K562 (cell line): ENCODE measurements around the gene ATP9A. TPM values are rescaled to one million over a fixed set of nuclear protein-coding genes. Genes with fewer than 3 reads are reported as not detected.

Experiments used
- ATAC-seq: fragments of 200-7000 bp; cut with Tn5 transposase; 3 replicates; pipeline ENCODE4 v1.9.1; 2020; ENCODE audit warnings: moderate library complexity
- BruUV-seq: library from RNA; stranded (reverse); fragments of 400-500 nt; replicated peaks from 2 replicates; lab custom pipeline; 2021; lab: Mats Ljungman, UMichigan
- CTCF ChIA-PET: fragments of 300-600 bp; formaldehyde crosslinking; extraction: SDS; loops from one replicate; lab custom pipeline; 2021; ENCODE audit warnings: low intra/inter-chr PET ratio; lab: Yijun Ruan, JAX
- POLR2A ChIA-PET: fragments of 300-600, 350-650 bp; sonication (Branson Sonifier 250); formaldehyde crosslinking; extraction: SDS; loops from one replicate; lab custom pipeline; 2021; ENCODE audit warnings: antibody characterized with exemption, inconsistent platforms; lab: Yijun Ruan, JAX
- DNase-seq, 4 experiments: peaks; one replicate each; pipeline versions ENCODE4 v3.0.0 to v3.0.0-alpha.2; 2011 to 2018; ENCODE audit warnings: low spot score in 3 of 4, mixed read lengths in 3 of 4; ENCODE audit errors: extremely low read depth in 1 of 4
- FAIRE-seq: peaks from 2 replicates; lab custom pipeline; 2011; peaks lifted over from hg19 to GRCh38; lab: Jason Lieb, UNC
- H2AFZ ChIP-seq: 2 replicates; pipeline ENCODE4 v1.6.0; 2011; ENCODE audit warnings: low read depth, low read length, control low read depth, inconsistent platforms
- H3K27ac ChIP-seq: fragments of 200-600 bp; 3 replicates; pipeline ENCODE4 v1.8.0; 2011; ENCODE audit warnings: low read depth, mild to moderate bottlenecking, control low read depth, inconsistent platforms, low read length, moderate library complexity, mixed read lengths; ENCODE audit errors: extremely low read depth
- H3K27me3 ChIP-seq, 2 experiments: fragments of 300-600 bp in 1 of 2; 2 replicates in 1 of 2; 3 replicates in 1 of 2; pipeline versions ENCODE4 v1.6.0 to v1.8.0; 2011; ENCODE audit warnings: inconsistent platforms in 2 of 2, low read length in 2 of 2, mild to moderate bottlenecking in 1 of 2, mixed read lengths in 1 of 2, moderate library complexity in 1 of 2; ENCODE audit not compliant: control insufficient read depth in 2 of 2, insufficient read depth in 2 of 2
- H3K36me3 ChIP-seq: fragments of 300-600 bp; 3 replicates; pipeline ENCODE4 v1.8.0; 2011; ENCODE audit warnings: mild to moderate bottlenecking, low read length, inconsistent platforms; ENCODE audit not compliant: control insufficient read depth, insufficient read depth
- H3K4me1 ChIP-seq, 2 experiments: fragments of 200-600 bp in 1 of 2; replicated peaks in 1 of 2; 2 replicates in 1 of 2; 3 replicates in 1 of 2; pipeline versions ENCODE4 v1.5.1 to v1.8.0; 2011; ENCODE audit warnings: inconsistent platforms in 2 of 2, low read length in 2 of 2, mild to moderate bottlenecking in 1 of 2, mixed read lengths in 1 of 2, moderate library complexity in 1 of 2; ENCODE audit not compliant: control insufficient read depth in 2 of 2, insufficient read depth in 2 of 2
- H3K4me2 ChIP-seq: 2 replicates; pipeline ENCODE4 v1.6.1; 2011; ENCODE audit warnings: low read length, control low read depth, inconsistent platforms, mixed read lengths; ENCODE audit not compliant: insufficient read depth
- H3K4me3 ChIP-seq: fragments of 200-600 bp; sonication (generic), shearing (Covaris generic); 2 replicates; pipeline ENCODE4 v1.5.1; 2016; ENCODE audit warnings: control low read depth, inconsistent platforms
- H3K79me2 ChIP-seq: fragments of 200-600 bp; 3 replicates; pipeline ENCODE4 v1.8.0; 2011; ENCODE audit warnings: low read length, inconsistent platforms; ENCODE audit not compliant: control insufficient read depth, insufficient read depth
- H3K9ac ChIP-seq, 2 experiments: 2 replicates each; pipeline versions ENCODE4 v1.6.0 to v1.6.1; 2011; ENCODE audit warnings: low read depth in 2 of 2, low read length in 2 of 2, control low read depth in 1 of 2, inconsistent platforms in 1 of 2, mild to moderate bottlenecking in 1 of 2, mixed read lengths in 1 of 2; ENCODE audit not compliant: insufficient read depth in 1 of 2
- H3K9me1 ChIP-seq: one replicate; pipeline ENCODE4 v1.6.0; 2011; ENCODE audit warnings: inconsistent platforms, mild to moderate bottlenecking, low read length, moderate library complexity; ENCODE audit not compliant: control insufficient read depth, insufficient read depth
- H3K9me3 ChIP-seq: replicated peaks from 2 replicates; pipeline ENCODE4 v1.5.1; 2011; ENCODE audit warnings: low read depth, low read length, inconsistent platforms; ENCODE audit not compliant: control insufficient read depth, insufficient read depth
- H4K20me1 ChIP-seq: replicated peaks from 2 replicates; pipeline ENCODE4 v1.6.1; 2011; ENCODE audit warnings: low read length, inconsistent platforms, mixed read lengths; ENCODE audit not compliant: control insufficient read depth, insufficient read depth
- PRPF4 ChIP-seq: fragments of 200-400 bp; formaldehyde crosslinking; IDR thresholded peaks from one replicate; pipeline ENCODE4 v1.6.1; 2017; ENCODE audit warnings: low read length, low read depth, mild to moderate bottlenecking; ENCODE audit not compliant: insufficient read depth, poor library complexity, severe bottlenecking
- SP1 ChIP-seq: sonication (generic); formaldehyde crosslinking; IDR thresholded peaks from 2 replicates; pipeline ENCODE4 v1.8.1; 2022; ENCODE audit warnings: mild to moderate bottlenecking, missing genetic modification reagents
- ZNF551 ChIP-seq: fragments of 250-450 bp; sonication (Bioruptor Pico); IDR thresholded peaks from 2 replicates; pipeline ENCODE4 v1.5.0; 2021; ENCODE audit warnings: mild to moderate bottlenecking, moderate library complexity
- ZNF57 ChIP-seq: fragments of 450-650 bp; formaldehyde crosslinking; IDR thresholded peaks from 2 replicates; pipeline ENCODE4 v1.4.0; 2020; ENCODE audit warnings: mild to moderate bottlenecking, moderate library complexity
- ZNF699 ChIP-seq: fragments of 250-450 bp; sonication (Bioruptor Pico); IDR thresholded peaks from 2 replicates; pipeline ENCODE4 v1.8.0; 2021; ENCODE audit warnings: mild to moderate bottlenecking, moderate library complexity; ENCODE audit not compliant: insufficient replicate concordance
- WGBS: fragments of 100-300 bp; shearing (Covaris generic); methylation state at CpG from one replicate; pipeline ENCODE4 v1.1.6; 2016; ENCODE audit warnings: low coverage, mixed read lengths; ENCODE audit not compliant: insufficient coverage; ENCODE audit errors: missing lambda C conversion rate; 5-methylcytosine and 5-hydroxymethylcytosine counted together
- in situ Hi-C: fragments of 300-500 bp; cut with MboI; formaldehyde crosslinking; loops from 4 replicates; pipeline ENCODE4 v1.15.0; 2018; ENCODE audit warnings: inconsistent platforms, mixed read lengths
- intact Hi-C: fragments of 100-400 bp; cut with micrococcal nuclease; formaldehyde crosslinking; loops from 2 replicates; pipeline ENCODE4 v1.14.2; 2022
- polyA plus RNA-seq, 8 experiments: library from polyadenylated mRNA; depleted of rRNA in 4 of 8; stranded (reverse) in 5 of 8; unstranded in 3 of 8; fragments of >200 nt; fragmentation: Nextera tagmentation in 2 of 8; fragmentation: Illumina TruSeq in 1 of 8; extraction: Ambion mirVana in 2 of 8; extraction: Trizol in 1 of 8; gene quantifications; 2 replicates each; pipeline versions ENCODE4 v1.2.1 to v1.2.3, GENCODE V29; 2011 to 2014; ENCODE audit warnings: inconsistent platforms in 1 of 8, missing spikeins in 1 of 8
- total RNA-seq, 7 experiments: library from RNA; depleted of rRNA in 6 of 7; stranded (reverse); fragments of >200 nt in 6 of 7; fragmentation: Illumina TruSeq in 2 of 7; extraction: Trizol in 2 of 7; gene quantifications; 2 replicates each; pipeline versions ENCODE4 v1.2.1 to v1.2.3, GENCODE V29; 2011 to 2021; ENCODE audit warnings: low replicate concordance in 1 of 7
- TF ChIP-seq, protein P1 (sequence below): fragments of 250-450 bp; sonication (Bioruptor Pico); IDR thresholded peaks from 2 replicates; pipeline ENCODE4 v1.6.1; 2021; ENCODE audit warnings: mild to moderate bottlenecking

ATP9A gene
- total and polyA plus RNA-seq, 9 of the 15 experiments (the other 6 are each of a cell fraction or from before 2014, with no cell fraction given): 0.18 to 0.62 (median 0.29) TPM

DNA sequence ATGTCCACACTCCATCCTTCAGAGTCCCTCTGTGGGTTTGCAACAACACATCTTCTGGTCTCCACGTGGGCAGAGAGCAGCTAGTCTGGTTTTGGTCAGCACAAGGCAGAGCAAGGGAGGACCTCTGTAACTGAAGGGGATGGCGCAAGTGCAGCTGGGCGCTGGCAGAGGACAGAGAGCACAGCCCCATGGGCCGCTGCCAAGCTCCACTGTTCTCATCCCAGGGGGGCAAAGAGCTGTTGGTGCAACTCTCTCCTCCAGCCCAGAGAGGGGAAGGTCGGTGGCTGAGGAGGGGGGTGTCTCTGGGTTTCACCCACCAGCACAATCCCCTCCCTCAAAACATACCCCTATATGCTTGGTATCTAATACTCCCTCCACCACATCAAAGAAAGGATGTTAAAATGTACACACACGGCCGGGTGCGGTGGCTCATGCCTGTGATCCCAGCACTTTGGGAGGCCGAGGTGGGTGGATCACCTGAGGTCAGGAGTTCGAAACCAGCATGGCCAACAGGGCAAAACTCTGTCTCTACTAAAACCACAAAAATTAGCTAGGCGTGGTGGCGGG lies 9.1 kb downstream of the ATP9A start:
- Histone ChIP-seq H3K4me3 (no peak overlapping the region), H3K9me1 (no peaks in the 10 kb centered on the region), H3K36me3 (no peaks in the 10 kb centered on the region), H3K27me3 (peaks cover 6 to 36% of the 10 kb centered on the region in 2 experiments; a peak in 3 of 5 replicates), H3K4me1 (no peaks in the 10 kb centered on the region; a peak in 1 of 5 replicates), H3K4me2 (no peak overlapping the region), H2AFZ (no peak overlapping the region), H4K20me1 (no peaks in the 10 kb centered on the region), H3K9ac (no peak overlapping the region), H3K9me3 (no peaks in the 10 kb centered on the region), H3K27ac (no peak overlapping the region), H3K79me2 (no peaks in the 10 kb centered on the region)
- DNase-seq (no peak), FAIRE-seq (no peak), ATAC-seq (no peak)
- TF ChIP-seq PRPF4 (no peak), ZNF551 (CRISPR knock-in tag) (no peak), ZNF57 (CRISPR knock-in tag) (no peak), ZNF699 (CRISPR knock-in tag) (no peak), SP1 (no peak)
- TF ChIP-seq, protein P1, sequence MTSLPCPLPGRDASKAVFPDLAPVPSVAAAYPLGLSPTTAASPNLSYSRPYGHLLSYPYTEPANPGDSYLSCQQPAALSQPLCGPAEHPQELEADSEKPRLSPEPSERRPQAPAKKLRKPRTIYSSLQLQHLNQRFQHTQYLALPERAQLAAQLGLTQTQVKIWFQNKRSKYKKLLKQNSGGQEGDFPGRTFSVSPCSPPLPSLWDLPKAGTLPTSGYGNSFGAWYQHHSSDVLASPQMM (CRISPR knock-in tag): no peak
- 12% methylated on average over 11 of the region's 12 CpGs for WGBS
- intact Hi-C loops: no loop called here
- ChIA-PET CTCF (no interaction called here), POLR2A (no interaction called here)
- in situ Hi-C loops: no loop called here
- no TSS peak for BruUV-seq
